ENCODE measurements around the gene LIPI. TPM values are rescaled to one million over a fixed set of nuclear protein-coding genes. Genes with fewer than 3 reads are reported as not detected.

Gene LIPI
- total RNA-seq, 4 donors from 2014 or later, result not detected

GRCh38 chr21:14121719-14122118 lies 89.0 kb downstream of the LIPI start:
- TF ChIP-seq CTCF (IDR thresholded peaks at IDR 0.05) (no peak), EP300 (IDR thresholded peaks at IDR 0.05) (no peak), POLR2A (IDR thresholded peaks at IDR 0.05; ENCODE audit: low read depth) (no peak), POLR2AphosphoS5 (IDR thresholded peaks at IDR 0.05) (no peak)
- intact Hi-C loops (cut with DNase I), result no loop called here

DNA sequence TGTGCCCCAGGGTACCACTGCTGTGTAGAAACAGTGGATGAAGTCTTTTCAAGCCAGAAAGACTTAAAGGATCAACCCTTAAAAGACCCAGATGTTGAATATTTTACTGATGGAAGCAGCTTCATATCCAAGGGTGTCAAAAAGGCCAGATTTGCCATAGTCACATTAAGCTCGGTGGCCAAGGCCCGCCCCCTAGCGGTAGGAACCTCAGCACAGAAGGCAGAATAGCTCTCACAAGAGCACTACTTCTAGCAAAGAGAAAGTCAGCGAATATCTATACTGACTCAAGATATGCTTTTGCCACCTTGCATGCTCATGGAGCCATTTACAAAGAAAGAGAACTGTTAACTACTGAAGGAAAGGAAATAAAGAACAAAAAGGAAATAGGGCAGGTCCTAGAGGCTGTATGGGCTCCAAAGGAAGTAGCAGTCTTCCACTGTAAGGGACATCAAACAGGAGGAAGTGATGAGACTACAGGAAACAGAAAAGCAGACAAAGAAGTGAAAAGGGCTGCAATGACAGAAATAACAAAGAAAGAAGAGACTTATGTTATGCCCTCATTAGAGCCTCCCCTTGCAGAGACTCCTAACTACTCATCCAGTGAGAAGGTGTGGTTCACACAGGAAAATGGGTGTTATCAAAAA lies 90.5 kb downstream of the LIPI start:
- intact Hi-C loops (cut with DNase I), result no loop called here
- Histone ChIP-seq H3K4me3 (no peak overlapping the region), H3K4me1 (no peaks in the 10 kb centered on the region), H3K9me3 (no peaks in the 10 kb centered on the region), H3K36me3 (no peaks in the 10 kb centered on the region), H3K27me3 (no peaks in the 10 kb centered on the region), H3K27ac (replicated peaks in 1 of 4) (no peak overlapping the region)
- no peak for TF ChIP-seq POLR2A (IDR thresholded peaks at IDR 0.05; ENCODE audit: low read depth)
- TF ChIP-seq POLR2AphosphoS5 (IDR thresholded peaks at IDR 0.05), result no peak
- no peak for TF ChIP-seq EP300 (IDR thresholded peaks at IDR 0.05)
- peak; percentile 17 to 44 (median 30) for TF ChIP-seq CTCF (IDR thresholded peaks at IDR 0.05)
- WGBS, result 44% methylated on average over 4 of the region's 4 CpGs
- no peak for DNase-seq (ENCODE audit: extremely low spot score)

More at GRCh38 chr21:14121719-14122118, 89.0 kb downstream of the LIPI start:
- 96% methylated on average over 5 of the region's 5 CpGs for WGBS
- H3K27me3 ChIP-seq, result no peaks in the 10 kb centered on the region
- H3K27ac ChIP-seq (replicated peaks in 1 of 4), result no peak overlapping the region
- H3K4me3 ChIP-seq, result no peak overlapping the region
- DNase-seq (ENCODE audit: extremely low spot score), result no peak
- H3K9me3 ChIP-seq, result no peaks in the 10 kb centered on the region
- H3K4me1 ChIP-seq, result no peaks in the 10 kb centered on the region
- H3K36me3 ChIP-seq, result no peaks in the 10 kb centered on the region

DNA sequence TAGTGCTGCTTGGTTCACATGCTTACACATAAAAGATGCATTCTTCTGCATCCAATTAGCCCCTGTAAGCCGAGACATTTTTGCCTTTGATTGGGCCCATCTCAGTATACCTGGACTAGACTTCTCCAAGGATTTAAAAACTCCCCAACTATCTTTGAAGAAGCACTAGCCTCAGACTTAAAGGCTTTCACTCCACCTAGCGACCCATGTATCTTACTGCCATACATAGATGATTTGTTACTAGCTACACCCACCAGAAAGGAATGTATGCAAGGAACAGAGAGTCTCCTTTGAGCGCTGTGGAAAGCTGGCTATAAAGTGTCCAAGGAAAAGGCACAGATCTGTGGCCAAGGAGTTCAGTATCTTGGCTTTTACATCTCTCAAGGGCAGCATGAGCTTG lies 91.7 kb downstream of the LIPI start:
- intact Hi-C loops (cut with DNase I), result no loop called here
- TF ChIP-seq POLR2AphosphoS5 (IDR thresholded peaks at IDR 0.05) (no peak), CTCF (IDR thresholded peaks at IDR 0.05) (no peak), EP300 (IDR thresholded peaks at IDR 0.05) (no peak), POLR2A (IDR thresholded peaks at IDR 0.05; ENCODE audit: low read depth) (no peak)
- DNase-seq (ENCODE audit: extremely low spot score), result no peak
- H3K9me3 ChIP-seq, result no peaks in the 10 kb centered on the region
- no peak overlapping the region for H3K27ac ChIP-seq (replicated peaks in 1 of 4)
- no peaks in the 10 kb centered on the region for H3K4me1 ChIP-seq
- 67% methylated on average over 3 of the region's 3 CpGs for WGBS
- no peak overlapping the region for H3K4me3 ChIP-seq
- no peaks in the 10 kb centered on the region for H3K27me3 ChIP-seq
- H3K36me3 ChIP-seq, result no peaks in the 10 kb centered on the region

DNA sequence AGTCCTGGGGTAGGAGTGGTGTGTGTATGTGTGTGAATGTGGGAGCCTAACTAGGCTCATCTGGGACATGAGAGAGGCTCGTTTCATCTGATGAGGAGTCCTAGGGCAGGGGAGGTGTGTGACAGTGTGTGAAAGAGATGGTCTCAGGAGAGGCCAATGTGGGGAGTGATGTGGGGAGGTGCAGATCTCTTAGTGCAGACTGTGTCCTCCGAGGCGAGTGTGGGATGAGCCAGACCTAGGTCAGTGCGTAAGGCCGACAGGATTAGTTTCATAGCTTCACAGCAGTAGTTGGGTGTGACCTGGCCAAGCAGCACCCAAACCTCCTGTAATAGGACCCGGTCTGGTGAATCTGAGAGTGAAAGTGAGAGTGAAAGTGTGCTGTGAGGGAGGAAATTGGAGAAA lies 94.7 kb downstream of the LIPI start:
- WGBS, result 95% methylated on average over 6 of the region's 6 CpGs
- no peaks in the 10 kb centered on the region for H3K9me3 ChIP-seq
- no peaks in the 10 kb centered on the region for H3K36me3 ChIP-seq
- TF ChIP-seq POLR2A (IDR thresholded peaks at IDR 0.05; ENCODE audit: low read depth) (no peak), POLR2AphosphoS5 (IDR thresholded peaks at IDR 0.05) (no peak), EP300 (IDR thresholded peaks at IDR 0.05) (no peak), CTCF (IDR thresholded peaks at IDR 0.05) (no peak)
- DNase-seq (ENCODE audit: extremely low spot score), result peak; percentile 80
- H3K27ac ChIP-seq (replicated peaks in 1 of 4), result no peak overlapping the region
- H3K27me3 ChIP-seq, result no peaks in the 10 kb centered on the region
- intact Hi-C loops (cut with DNase I), result no loop called here
- H3K4me1 ChIP-seq, result no peaks in the 10 kb centered on the region
- H3K4me3 ChIP-seq, result no peak overlapping the region

GRCh38 chr21:14115646-14116045 lies 95.1 kb downstream of the LIPI start:
- DNase-seq (ENCODE audit: extremely low spot score), result peak; percentile 64
- no peaks in the 10 kb centered on the region for H3K4me1 ChIP-seq
- no peaks in the 10 kb centered on the region for H3K27me3 ChIP-seq
- no peak for TF ChIP-seq CTCF (IDR thresholded peaks at IDR 0.05)
- TF ChIP-seq POLR2AphosphoS5 (IDR thresholded peaks at IDR 0.05), result no peak
- no peak for TF ChIP-seq EP300 (IDR thresholded peaks at IDR 0.05)
- TF ChIP-seq POLR2A (IDR thresholded peaks at IDR 0.05; ENCODE audit: low read depth), result no peak
- H3K27ac ChIP-seq (replicated peaks in 1 of 4), result no peak overlapping the region
- no peaks in the 10 kb centered on the region for H3K9me3 ChIP-seq
- H3K4me3 ChIP-seq, result no peak overlapping the region
- 79% methylated on average over 7 of the region's 7 CpGs for WGBS
- H3K36me3 ChIP-seq, result no peaks in the 10 kb centered on the region
- intact Hi-C loops (cut with DNase I), result no loop called here

Measured in esophagus muscularis mucosa (tissue), 4 donors.